ENCODE results near the gene SMCO4. TPM values are rescaled to one million over a fixed set of nuclear protein-coding genes. Genes with fewer than 3 reads are reported as not detected.

The SMCO4 gene
- total RNA-seq, 6 experiments from 2014 or later, result 8.6 to 13.1 (median 11.0) TPM

DNA sequence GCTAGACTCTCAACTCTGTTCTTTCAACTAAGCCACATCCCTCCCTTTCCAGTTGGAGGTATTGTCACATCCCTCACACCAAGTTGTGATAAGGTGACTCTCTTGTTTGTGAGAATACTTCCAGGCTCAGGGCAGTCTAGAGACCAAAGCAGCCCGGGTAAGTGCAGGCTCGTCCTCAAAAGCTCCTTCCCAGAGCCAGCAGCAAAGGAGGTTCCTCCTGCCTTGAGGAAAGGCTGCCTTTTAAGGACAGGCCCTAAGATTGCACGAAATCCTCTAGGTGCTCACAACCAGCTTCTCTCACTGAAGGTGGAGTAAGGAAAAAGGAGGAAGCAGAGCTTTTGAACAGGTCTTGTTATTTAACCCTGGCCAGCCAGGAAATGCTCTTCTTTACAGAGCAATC is 53.4 kb downstream of the SMCO4 start:
- H3K4me3 Mint-ChIP-seq, result no peak overlapping the region
- H3K27ac Mint-ChIP-seq, result no peak overlapping the region
- H3K4me1 Mint-ChIP-seq (ENCODE audit: low read depth), result no peaks in the 10 kb centered on the region
- DNase-seq, result no peak
- no peak for TF ChIP-seq CTCF (IDR thresholded peaks at IDR 0.05)
- H3K9me3 Mint-ChIP-seq, result no peaks in the 10 kb centered on the region
- no peaks in the 10 kb centered on the region; the same call in 1 of the 2 replicates for H3K27me3 Mint-ChIP-seq (ENCODE audit: insufficient read depth)
- no peaks in the 10 kb centered on the region for H3K36me3 Mint-ChIP-seq (ENCODE audit: low read depth)

GRCh38 chr11:93487032-93487483 is 56.1 kb downstream of the SMCO4 start:
- Mint-ChIP-seq H3K4me3 (no peak overlapping the region), H3K27me3 (ENCODE audit: insufficient read depth) (no peaks in the 10 kb centered on the region; the same call in none of the 2 replicates), H3K9me3 (no peaks in the 10 kb centered on the region), H3K36me3 (ENCODE audit: low read depth) (no peaks in the 10 kb centered on the region), H3K4me1 (ENCODE audit: low read depth) (no peaks in the 10 kb centered on the region; the same call in 1 of the 2 replicates), H3K27ac (no peak overlapping the region)
- no peak for DNase-seq
- TF ChIP-seq CTCF (IDR thresholded peaks at IDR 0.05), result no peak

DNA sequence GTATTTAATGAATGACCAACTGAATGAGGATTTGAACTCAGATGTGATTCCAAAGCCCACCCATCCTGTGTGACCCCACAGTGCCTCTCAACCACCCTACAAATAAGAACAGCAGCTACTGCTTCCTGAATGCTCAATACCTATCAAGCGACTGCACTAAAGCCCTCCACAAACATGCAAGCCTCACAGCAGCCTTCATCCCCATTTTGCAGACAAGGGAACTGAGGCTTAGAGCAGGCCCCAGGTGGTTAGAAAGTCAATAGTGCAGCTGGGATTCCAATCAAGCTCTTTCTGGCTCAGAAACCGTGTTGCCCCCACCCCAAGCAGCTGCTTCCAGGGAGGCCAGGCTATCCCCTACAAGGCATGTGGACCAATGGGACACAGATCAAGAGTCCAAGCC is 57.2 kb downstream of the SMCO4 start:
- Mint-ChIP-seq H3K27me3 (ENCODE audit: insufficient read depth) (no peaks in the 10 kb centered on the region; the same call in none of the 2 replicates), H3K4me3 (no peak overlapping the region), H3K36me3 (ENCODE audit: low read depth) (no peaks in the 10 kb centered on the region), H3K4me1 (ENCODE audit: low read depth) (no peaks in the 10 kb centered on the region; the same call in 1 of the 2 replicates), H3K27ac (no peak overlapping the region), H3K9me3 (no peaks in the 10 kb centered on the region)
- TF ChIP-seq CTCF (IDR thresholded peaks at IDR 0.05), result no peak
- no peak for DNase-seq

GRCh38 chr11:93484716-93485115 is 58.5 kb downstream of the SMCO4 start:
- no peak for DNase-seq

DNA sequence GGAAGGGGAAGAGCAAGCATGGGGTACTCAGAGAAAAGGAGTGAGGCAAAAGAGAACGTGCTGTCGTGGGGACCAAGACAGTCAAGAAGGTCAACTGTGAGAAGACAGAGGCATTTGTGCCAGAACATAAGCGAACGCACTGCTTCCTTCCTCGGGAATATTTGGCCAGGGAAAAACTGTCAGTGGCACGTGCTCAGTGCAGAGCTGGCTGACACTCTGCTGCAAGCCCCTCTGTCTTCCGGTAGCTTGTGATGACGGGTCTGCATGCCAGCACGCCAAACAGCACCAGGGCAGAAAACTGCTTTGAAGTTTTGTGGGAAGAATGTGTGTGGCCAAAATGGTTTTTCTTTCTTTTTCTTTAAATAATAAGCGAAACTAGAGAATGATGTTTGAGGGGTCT is 60.6 kb downstream of the SMCO4 start:
- H3K27me3 Mint-ChIP-seq (ENCODE audit: insufficient read depth), result no peaks in the 10 kb centered on the region; the same call in none of the 2 replicates
- H3K9me3 Mint-ChIP-seq, result no peaks in the 10 kb centered on the region
- no peak for DNase-seq
- H3K4me1 Mint-ChIP-seq (ENCODE audit: low read depth), result peaks cover 7% of the 10 kb centered on the region
- no peak overlapping the region for H3K27ac Mint-ChIP-seq
- H3K36me3 Mint-ChIP-seq (ENCODE audit: low read depth), result no peaks in the 10 kb centered on the region
- H3K4me3 Mint-ChIP-seq, result no peak overlapping the region
- no peak for TF ChIP-seq CTCF (IDR thresholded peaks at IDR 0.05)

More at GRCh38 chr11:93484716-93485115, 58.5 kb downstream of the SMCO4 start:
- no peaks in the 10 kb centered on the region; the same call in none of the 2 replicates for H3K27me3 Mint-ChIP-seq (ENCODE audit: insufficient read depth)
- no peak overlapping the region for H3K4me3 Mint-ChIP-seq
- H3K4me1 Mint-ChIP-seq (ENCODE audit: low read depth), result no peaks in the 10 kb centered on the region; the same call in 1 of the 2 replicates
- H3K36me3 Mint-ChIP-seq (ENCODE audit: low read depth), result no peaks in the 10 kb centered on the region
- no peak for TF ChIP-seq CTCF (IDR thresholded peaks at IDR 0.05)
- no peak overlapping the region for H3K27ac Mint-ChIP-seq
- no peaks in the 10 kb centered on the region for H3K9me3 Mint-ChIP-seq

Measured in HFFc6 (cell line).